ENCODE measurements around the gene PLEKHA6.

The PLEKHA6 gene

DNA sequence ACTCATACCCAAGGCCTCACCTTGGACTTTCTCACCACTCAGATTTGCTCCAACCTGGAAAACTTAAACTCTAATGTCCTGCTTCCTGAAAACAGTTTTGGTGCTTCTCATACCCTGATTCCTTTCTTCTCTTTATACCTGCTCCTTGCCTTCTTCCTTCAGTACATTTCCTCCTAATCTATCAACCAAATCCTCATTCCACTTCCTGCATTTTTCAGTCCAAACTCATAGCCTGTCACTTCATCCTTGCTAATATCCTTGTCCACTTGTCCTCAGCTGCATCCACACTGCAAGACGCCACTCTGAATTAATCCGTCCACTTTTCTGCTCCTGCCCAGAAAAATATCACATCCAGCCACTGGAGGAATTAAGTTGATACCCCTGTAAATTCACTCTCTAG, 26.0 kb upstream of the PLEKHA6 start:
- Histone ChIP-seq H3K9me3 (ENCODE audit: control insufficient read depth, insufficient read depth, low read length) (no peaks in the 10 kb centered on the region), H3K27me3 (ENCODE audit: control insufficient read depth, low read length) (peaks cover 55% of the 10 kb centered on the region)
- TF ChIP-seq, protein P1, sequence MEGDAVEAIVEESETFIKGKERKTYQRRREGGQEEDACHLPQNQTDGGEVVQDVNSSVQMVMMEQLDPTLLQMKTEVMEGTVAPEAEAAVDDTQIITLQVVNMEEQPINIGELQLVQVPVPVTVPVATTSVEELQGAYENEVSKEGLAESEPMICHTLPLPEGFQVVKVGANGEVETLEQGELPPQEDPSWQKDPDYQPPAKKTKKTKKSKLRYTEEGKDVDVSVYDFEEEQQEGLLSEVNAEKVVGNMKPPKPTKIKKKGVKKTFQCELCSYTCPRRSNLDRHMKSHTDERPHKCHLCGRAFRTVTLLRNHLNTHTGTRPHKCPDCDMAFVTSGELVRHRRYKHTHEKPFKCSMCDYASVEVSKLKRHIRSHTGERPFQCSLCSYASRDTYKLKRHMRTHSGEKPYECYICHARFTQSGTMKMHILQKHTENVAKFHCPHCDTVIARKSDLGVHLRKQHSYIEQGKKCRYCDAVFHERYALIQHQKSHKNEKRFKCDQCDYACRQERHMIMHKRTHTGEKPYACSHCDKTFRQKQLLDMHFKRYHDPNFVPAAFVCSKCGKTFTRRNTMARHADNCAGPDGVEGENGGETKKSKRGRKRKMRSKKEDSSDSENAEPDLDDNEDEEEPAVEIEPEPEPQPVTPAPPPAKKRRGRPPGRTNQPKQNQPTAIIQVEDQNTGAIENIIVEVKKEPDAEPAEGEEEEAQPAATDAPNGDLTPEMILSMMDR (IDR thresholded peaks at IDR 0.05; ENCODE audit: low read depth, low read length, poor library complexity, severe bottlenecking), result no peak
- no peak for TF ChIP-seq EZH2phosphoT487 (IDR thresholded peaks at IDR 0.05; ENCODE audit: borderline replicate concordance, low read length)

DNA sequence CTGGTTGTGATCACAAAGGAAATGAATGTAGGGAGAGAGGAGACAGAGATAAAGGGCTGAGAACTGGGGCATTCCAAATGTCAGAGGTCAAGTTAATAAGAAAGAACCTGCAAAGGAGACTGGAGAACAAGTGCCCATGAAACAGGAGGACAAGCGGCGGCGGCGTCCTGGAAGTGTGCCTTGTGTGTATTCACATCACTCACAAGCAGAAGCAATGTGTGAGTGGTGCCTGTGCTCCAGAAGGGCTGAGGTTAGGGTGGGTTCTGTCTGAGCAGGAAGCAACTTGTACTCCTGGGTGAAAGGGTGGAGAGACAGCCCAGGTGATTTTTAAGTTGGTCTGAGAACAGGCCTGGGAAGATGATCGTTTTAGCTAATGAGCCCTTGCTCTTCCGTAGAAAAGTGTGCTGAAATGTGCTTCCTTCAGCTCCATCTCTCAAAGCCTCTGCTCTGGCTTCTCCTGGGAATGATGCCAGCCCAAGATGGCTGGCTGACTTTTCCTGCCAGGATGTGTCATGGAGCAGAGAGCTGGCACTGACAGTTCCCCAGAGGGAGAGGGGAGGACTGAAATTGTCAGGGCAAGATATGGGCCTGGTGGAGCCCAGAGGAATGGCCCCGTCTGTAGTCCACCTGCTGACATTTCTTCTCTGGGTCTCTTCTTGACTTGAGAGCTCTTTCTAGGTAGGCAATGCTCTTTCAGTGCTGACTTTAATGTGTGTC, 25.1 kb upstream of the PLEKHA6 start:
- no peaks in the 10 kb centered on the region for H3K9me3 ChIP-seq (ENCODE audit: control insufficient read depth, insufficient read depth, low read length)
- no peaks in the 10 kb centered on the region for H3K9me2 ChIP-seq (replicated peaks; ENCODE audit: control insufficient read depth, low read length)
- H4K20me1 ChIP-seq (ENCODE audit: control insufficient read depth, insufficient read depth, low read depth, low read length), result no peaks in the 10 kb centered on the region
- H3K27ac ChIP-seq (ENCODE audit: low read depth, low read length), result no peak overlapping the region
- H3K27me3 ChIP-seq (ENCODE audit: control insufficient read depth, low read length), result peaks cover 65% of the 10 kb centered on the region
- TF ChIP-seq, protein P1 (IDR thresholded peaks at IDR 0.05; ENCODE audit: low read depth, low read length, poor library complexity, severe bottlenecking), result no peak
- TF ChIP-seq EZH2phosphoT487 (IDR thresholded peaks at IDR 0.05; ENCODE audit: borderline replicate concordance, low read length), result no peak
- no peak overlapping the region for H3K4me2 ChIP-seq (ENCODE audit: low read length)
- no peaks in the 10 kb centered on the region for H3K79me2 ChIP-seq (ENCODE audit: control insufficient read depth, low read length)
- no peak overlapping the region for H3K4me3 ChIP-seq (ENCODE audit: low read length)
- H3F3A ChIP-seq (ENCODE audit: control insufficient read depth, insufficient read depth), result no peaks in the 10 kb centered on the region
- H3K36me3 ChIP-seq (ENCODE audit: control insufficient read depth, low read length), result no peaks in the 10 kb centered on the region
- H3K4me1 ChIP-seq (ENCODE audit: control insufficient read depth, low read length), result peaks cover 3% of the 10 kb centered on the region; the same call in 1 of the 2 replicates

More for the DNA sequence above, 26.0 kb upstream of the PLEKHA6 start:
- Histone ChIP-seq H3K9me2 (replicated peaks; ENCODE audit: control insufficient read depth, low read length) (no peaks in the 10 kb centered on the region), H3K27ac (ENCODE audit: low read depth, low read length) (no peak overlapping the region), H3K4me1 (ENCODE audit: control insufficient read depth, low read length) (peaks cover 3% of the 10 kb centered on the region; the same call in 1 of the 2 replicates), H3K36me3 (ENCODE audit: control insufficient read depth, low read length) (no peaks in the 10 kb centered on the region), H3K4me3 (ENCODE audit: low read length) (no peak overlapping the region), H3K4me2 (ENCODE audit: low read length) (no peak overlapping the region), H4K20me1 (ENCODE audit: control insufficient read depth, insufficient read depth, low read depth, low read length) (no peaks in the 10 kb centered on the region), H3K79me2 (ENCODE audit: control insufficient read depth, low read length) (no peaks in the 10 kb centered on the region), H3F3A (ENCODE audit: control insufficient read depth, insufficient read depth) (no peaks in the 10 kb centered on the region)

DNA sequence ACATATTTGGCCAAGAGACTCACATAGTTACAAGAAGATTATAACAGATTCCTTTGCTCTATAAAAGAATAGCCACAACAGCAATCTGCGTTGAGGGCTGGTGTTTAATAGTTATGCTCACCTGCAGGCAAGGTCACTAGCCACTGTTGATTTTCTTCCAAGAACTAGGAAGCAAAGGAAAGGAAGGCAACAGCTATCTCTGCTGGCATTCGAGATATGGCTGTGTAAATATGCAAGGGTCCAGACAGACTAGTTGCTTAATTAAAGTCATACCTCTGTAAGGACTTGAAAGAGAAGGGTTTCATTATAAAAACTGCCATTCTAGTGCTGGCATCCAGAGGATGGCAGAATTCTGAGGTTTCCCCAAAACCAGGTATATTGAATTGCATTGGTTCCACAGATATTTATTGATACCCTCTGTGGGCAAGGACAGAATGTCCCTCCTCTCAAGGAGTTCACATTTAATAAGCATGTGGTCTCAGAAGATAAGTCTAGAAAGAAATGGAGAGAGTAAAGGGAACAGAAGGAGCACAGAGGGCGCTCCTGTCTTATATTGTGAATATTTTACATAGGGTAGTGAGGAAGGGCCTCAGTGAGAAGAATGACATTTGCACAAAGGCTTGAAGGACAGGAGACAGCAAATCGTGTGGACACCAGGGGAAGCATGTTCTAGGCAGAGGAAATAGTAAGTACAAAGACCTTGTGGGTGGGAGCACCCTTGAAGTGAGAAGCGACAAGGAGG, 23.6 kb upstream of the PLEKHA6 start:
- Histone ChIP-seq H3K27ac (ENCODE audit: low read depth, low read length) (no peak overlapping the region), H4K20me1 (ENCODE audit: control insufficient read depth, insufficient read depth, low read depth, low read length) (no peaks in the 10 kb centered on the region), H3K36me3 (ENCODE audit: control insufficient read depth, low read length) (no peaks in the 10 kb centered on the region), H3K9me3 (ENCODE audit: control insufficient read depth, insufficient read depth, low read length) (no peaks in the 10 kb centered on the region), H3K79me2 (ENCODE audit: control insufficient read depth, low read length) (no peaks in the 10 kb centered on the region), H3K4me2 (ENCODE audit: low read length) (no peak overlapping the region), H3K9me2 (replicated peaks; ENCODE audit: control insufficient read depth, low read length) (no peaks in the 10 kb centered on the region), H3K4me3 (ENCODE audit: low read length) (no peak overlapping the region), H3K27me3 (ENCODE audit: control insufficient read depth, low read length) (peaks cover 77% of the 10 kb centered on the region), H3K4me1 (ENCODE audit: control insufficient read depth, low read length) (peaks cover 5% of the 10 kb centered on the region), H3F3A (ENCODE audit: control insufficient read depth, insufficient read depth) (no peaks in the 10 kb centered on the region)
- no peak for TF ChIP-seq EZH2phosphoT487 (IDR thresholded peaks at IDR 0.05; ENCODE audit: borderline replicate concordance, low read length)
- TF ChIP-seq, protein P1 (IDR thresholded peaks at IDR 0.05; ENCODE audit: low read depth, low read length, poor library complexity, severe bottlenecking), result no peak

All from DOHH2 (cell line).